ENCODE data around the gene JAML. TPM values are rescaled to one million over a fixed set of nuclear protein-coding genes. Genes with fewer than 3 reads are reported as not detected.

The JAML gene
- total and polyA plus RNA-seq, 12 donors: 0.50 to 19.5 (median 2.1) TPM

- no peak for DNase-seq
- Histone ChIP-seq H3K4me1 (peaks cover 0 to 21% (median 0%) of the 10 kb centered on the region in 9 donors), H3K9me3 (no peaks in the 10 kb centered on the region), H3K4me3 (peak overlapping the region in 9 of 10 donors; percentile 44 to 89 (median 68)), H3K36me3 (peaks cover 0 to 10% (median 0%) of the 10 kb centered on the region in 9 donors), H3K27ac (peak overlapping the region in 2 of 10 donors; percentile 68 to 94), H3K27me3 (peaks cover 0 to 18% (median 0%) of the 10 kb centered on the region in 7 donors)
- ATAC-seq: peak in 1 of 8 donors; percentile 14
- TF ChIP-seq CTCF (IDR thresholded peaks at IDR 0.05): no peak
- intact Hi-C loops (cut with DNase I): loop anchor here in 1 of 10 donors (5.0 kb wide), 1 partner anchor 55 kb away; no protein-coding TSS in a partner anchor
- 70 to 72% methylated on average over 3 of the region's 3 CpGs for WGBS, 2 donors
Observed at GRCh38 chr11:118252688-118253087, 27.9 kb upstream of the JAML start.

GRCh38 chr11:118251858-118252652 is 27.2 kb upstream of the JAML start, which contains the start of gene MPZL3:
MPZL3 (minus strand) TSS chr11:118252365; CDS start chr11:118252294, 71 bp downstream.
- peak; percentile 47 to 77 for DNase-seq
- peaks cover 0 to 10% (median 0%) of the 10 kb centered on the region in 9 donors for H3K36me3 ChIP-seq
- peak within 1 kb of the TSS; percentile 44 to 89 (median 66) for H3K4me3 ChIP-seq
- intact Hi-C loops (cut with DNase I): loop anchor here in 1 of 10 donors (5.0 kb wide), 1 partner anchor 55 kb away; no protein-coding TSS in a partner anchor
- H3K9me3 ChIP-seq: no peaks in the 10 kb centered on the region
- no peak for TF ChIP-seq CTCF (IDR thresholded peaks at IDR 0.05)
- peaks cover 0 to 20% (median 0%) of the 10 kb centered on the region in 7 donors for H3K27me3 ChIP-seq
- peaks cover 0 to 28% (median 0%) of the 10 kb centered on the region in 9 donors for H3K4me1 ChIP-seq
- peak; percentile 61 to 90 (median 82) for ATAC-seq
- peak within 1 kb of the TSS in 9 of 10 donors; percentile 60 to 94 (median 73) for H3K27ac ChIP-seq
- WGBS, 2 donors: 4 to 7% methylated on average over 33 of the region's 33 CpGs

- 52 to 69% methylated on average over 1 of the region's 1 CpG for WGBS, 2 donors
- no peak for TF ChIP-seq CTCF (IDR thresholded peaks at IDR 0.05)
- DNase-seq (no peak), ATAC-seq (no peak)
- Histone ChIP-seq H3K4me3 (no peak overlapping the region), H3K36me3 (no peaks in the 10 kb centered on the region), H3K9me3 (no peaks in the 10 kb centered on the region), H3K4me1 (peaks cover 0 to 30% (median under 1%) of the 10 kb centered on the region in 9 donors), H3K27ac (peak overlapping the region in 1 of 10 donors; percentile 58), H3K27me3 (peaks cover 0 to 10% (median 0%) of the 10 kb centered on the region in 7 donors)
- intact Hi-C loops (cut with DNase I): no loop called here
Observed at GRCh38 chr11:118247041-118247440, 22.2 kb upstream of the JAML start.

GRCh38 chr11:118245936-118246562 is 21.2 kb upstream of the JAML start:
- DNase-seq (no peak), ATAC-seq (no peak)
- Histone ChIP-seq H3K4me3 (no peak overlapping the region), H3K27me3 (peaks cover 0 to 8% (median 0%) of the 10 kb centered on the region in 7 donors), H3K9me3 (no peaks in the 10 kb centered on the region), H3K36me3 (no peaks in the 10 kb centered on the region), H3K4me1 (peaks cover 0 to 40% (median 10%) of the 10 kb centered on the region in 9 donors), H3K27ac (peak overlapping the region in 1 of 10 donors; percentile 58)
- TF ChIP-seq CTCF (IDR thresholded peaks at IDR 0.05): no peak
- WGBS, 2 donors: 88 to 94% methylated on average over 3 of the region's 3 CpGs
- intact Hi-C loops (cut with DNase I): no loop called here
